GM18520 (cell line): ENCODE results near the gene CSN2.
"Not testable (repeated sequence)": the region's sequence is repeated elsewhere in the genome, so short reads cannot be mapped to it uniquely, and the experiment has no call there.

Experiments used
- ATAC-seq: cut with Tn5 transposase; IDR thresholded peaks from one replicate; pipeline ENCODE4 v1.9.1; 2021; ENCODE audit not compliant: unreplicated experiment

Gene CSN2, protein sequence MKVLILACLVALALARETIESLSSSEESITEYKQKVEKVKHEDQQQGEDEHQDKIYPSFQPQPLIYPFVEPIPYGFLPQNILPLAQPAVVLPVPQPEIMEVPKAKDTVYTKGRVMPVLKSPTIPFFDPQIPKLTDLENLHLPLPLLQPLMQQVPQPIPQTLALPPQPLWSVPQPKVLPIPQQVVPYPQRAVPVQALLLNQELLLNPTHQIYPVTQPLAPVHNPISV

DNA sequence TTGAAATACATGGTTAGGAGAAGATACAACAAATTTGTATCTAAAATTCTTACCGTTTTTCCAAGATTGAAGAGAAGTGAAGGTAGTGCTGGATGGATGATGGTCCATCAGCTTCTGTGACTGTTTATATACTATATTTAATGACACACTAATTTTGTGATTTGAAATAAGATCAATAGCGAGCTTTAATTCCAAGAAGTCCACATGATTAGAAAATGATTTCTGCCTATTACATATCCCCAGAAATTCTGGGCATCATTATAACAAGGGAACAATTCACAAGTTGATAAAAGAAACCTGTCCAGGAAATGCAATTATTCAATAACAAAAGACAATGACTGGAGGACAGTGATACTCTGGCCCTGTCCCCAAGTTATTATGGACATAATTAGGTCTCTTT, at the start of gene CSN2:
CSN2 (minus strand) TSS at position 101 of the 400 bp plus-strand sequence. CDS start 4,733 bp downstream, outside the sequence.
- no peak for ATAC-seq

DNA sequence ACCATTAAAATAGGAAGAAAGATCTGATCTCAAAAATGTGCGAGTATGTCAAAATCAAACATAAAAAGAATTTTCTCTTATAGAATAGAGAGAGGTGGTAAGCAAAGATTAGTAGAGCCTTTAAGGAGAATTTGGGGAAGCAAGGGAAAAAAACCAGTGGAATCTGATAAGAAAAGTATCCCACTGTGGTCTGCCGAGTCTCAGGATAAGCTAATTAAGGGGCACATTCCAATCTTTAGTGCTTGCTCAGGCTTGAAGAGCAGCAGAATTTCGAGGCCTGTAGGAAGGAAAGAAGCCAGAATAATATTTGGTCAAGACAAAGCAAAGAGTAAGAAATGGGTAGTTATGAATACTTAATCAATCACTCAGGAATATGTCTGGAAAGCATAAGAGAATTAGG, 43.2 kb upstream of the CSN2 start:
- ATAC-seq = no peak

DNA sequence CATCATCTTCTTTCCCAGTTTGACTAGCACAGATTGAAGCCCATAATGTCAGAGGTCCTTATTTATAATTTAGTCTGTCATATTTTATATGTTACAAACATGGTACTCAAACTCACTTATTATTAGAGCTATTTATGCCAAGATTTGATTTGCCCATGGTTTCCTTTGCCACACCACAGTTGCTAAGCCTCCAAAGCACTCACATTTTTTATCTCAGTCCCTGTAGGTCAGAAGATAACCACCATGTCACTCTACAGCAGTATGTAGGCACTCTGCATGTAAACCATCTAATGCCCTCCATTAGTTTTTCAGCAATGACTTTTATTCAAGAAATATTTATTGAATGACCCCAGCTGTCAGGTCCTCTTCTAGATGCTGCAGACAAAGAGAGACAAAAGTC, 37.0 kb upstream of the CSN2 start:
- no peak for ATAC-seq

DNA sequence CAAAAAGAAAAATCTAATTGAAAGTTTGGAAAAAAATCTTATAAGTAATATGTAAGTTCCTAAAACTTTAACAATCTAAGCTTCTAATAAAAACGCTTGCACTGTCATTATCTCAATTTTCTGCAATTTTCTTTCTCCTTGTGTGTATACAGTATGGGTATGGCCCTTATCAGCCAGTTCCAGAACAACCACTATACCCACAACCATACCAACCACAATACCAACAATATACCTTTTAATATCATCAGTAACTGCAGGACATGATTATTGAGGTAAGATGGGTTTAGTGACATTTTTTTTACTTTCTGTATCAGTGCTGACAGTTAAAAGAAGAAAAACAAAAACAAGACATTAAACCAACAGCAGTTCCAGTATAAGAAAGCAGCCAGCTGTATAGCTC, 35.2 kb upstream of the CSN2 start:
- ATAC-seq = no peak

DNA sequence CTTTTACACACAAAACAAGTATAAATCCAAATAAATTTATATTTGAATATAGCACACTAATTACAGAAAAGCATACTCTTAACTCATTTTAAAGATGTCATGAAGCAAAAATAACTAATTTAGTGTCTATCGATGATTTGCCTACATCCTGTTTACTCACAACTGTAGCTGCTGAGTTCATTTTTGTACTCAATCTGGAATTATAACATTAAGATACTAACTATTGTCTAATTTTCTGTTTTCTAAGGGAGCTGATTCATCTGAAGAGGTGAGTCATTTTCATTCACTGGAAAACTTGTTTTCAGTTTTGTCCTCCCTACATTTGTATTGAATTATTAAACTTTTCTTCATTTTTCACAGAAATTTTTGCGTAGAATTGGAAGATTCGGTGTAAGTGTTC, 33.9 kb upstream of the CSN2 start:
- peak; percentile 56 for ATAC-seq

DNA sequence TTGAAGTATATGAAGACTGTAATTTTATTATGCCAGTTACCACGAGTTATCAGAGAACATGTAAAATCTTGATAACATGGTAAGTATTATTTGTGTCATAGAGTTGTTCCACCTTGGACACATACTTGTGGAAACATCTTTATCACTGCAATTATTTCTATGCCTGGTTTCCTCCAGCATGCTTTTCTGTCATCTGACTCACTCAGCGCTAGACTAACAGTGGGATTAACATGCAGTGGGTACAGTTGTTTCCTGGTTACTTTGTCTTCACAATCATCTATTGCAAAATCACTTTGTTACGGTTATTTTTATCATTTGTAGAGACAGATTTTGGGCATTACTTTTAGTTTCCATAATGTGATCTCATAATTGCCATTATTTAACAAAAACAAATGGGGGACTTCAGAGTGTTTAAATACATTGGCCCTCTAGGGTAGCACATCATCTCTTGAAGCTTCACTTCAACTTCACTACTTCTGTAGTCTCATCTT, 30.0 kb upstream of the CSN2 start, which contains the start of gene STATH:
STATH (plus strand) TSS at position 441 of the 491 bp plus-strand sequence. CDS start 2,472 bp downstream, outside the sequence.
- no peak for ATAC-seq

DNA sequence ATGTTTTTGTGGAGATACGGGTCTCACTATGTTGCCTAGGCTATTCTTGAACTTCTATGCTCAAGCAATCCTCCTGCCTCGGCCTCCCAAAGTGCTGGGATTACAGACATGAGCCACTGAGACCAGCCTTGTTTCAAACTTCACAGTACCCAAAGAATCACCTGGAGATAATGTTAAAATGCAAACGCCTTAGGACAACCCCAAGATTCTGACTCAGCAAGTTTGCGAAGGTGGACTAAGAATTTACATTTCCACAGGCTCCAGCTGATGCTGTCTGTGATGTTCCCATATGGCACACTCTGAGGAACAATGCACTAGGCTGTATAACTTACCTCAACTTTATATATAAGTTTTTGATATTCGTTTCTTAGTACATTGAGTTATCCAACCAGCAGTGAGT, 29.3 kb upstream of the CSN2 start:
- ATAC-seq = no peak

DNA sequence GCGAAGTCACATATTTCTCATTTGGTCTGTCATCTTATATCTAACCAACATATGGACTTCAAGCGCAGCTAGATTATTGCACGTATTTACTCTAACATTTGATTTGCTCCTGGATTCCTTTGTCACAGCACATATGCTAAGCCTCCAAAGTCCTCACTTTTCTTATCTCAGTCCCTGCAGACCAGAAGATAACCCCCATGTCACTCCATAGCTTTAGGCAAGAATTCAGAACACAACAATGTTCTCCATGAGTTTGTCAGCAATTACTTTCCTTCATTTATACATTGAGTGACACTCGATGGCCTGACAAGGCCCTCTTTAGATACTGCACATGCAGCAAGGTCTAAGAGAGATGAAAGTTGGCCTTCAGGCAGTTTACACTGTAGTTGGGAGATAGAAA, 25.5 kb upstream of the CSN2 start:
- no peak for ATAC-seq

DNA sequence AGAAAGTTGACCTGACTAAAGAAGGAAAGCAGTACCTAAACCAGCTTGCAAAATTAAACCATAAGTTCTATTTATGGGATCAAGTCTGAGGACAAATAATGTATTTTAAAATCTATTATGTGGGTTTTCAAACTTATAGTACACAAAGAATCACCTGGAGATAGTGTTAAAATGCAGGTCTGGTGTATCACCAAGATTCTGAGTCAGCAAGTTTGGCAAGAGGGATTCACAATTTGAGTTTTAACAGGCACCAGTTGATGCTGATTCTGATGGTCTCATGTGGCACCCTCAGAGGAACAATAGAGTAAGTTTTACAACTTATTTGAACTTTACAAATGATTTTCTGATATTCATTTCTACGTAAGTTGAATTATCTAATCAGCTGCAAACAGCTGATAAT, 21.1 kb upstream of the CSN2 start:
- no peak for ATAC-seq

DNA sequence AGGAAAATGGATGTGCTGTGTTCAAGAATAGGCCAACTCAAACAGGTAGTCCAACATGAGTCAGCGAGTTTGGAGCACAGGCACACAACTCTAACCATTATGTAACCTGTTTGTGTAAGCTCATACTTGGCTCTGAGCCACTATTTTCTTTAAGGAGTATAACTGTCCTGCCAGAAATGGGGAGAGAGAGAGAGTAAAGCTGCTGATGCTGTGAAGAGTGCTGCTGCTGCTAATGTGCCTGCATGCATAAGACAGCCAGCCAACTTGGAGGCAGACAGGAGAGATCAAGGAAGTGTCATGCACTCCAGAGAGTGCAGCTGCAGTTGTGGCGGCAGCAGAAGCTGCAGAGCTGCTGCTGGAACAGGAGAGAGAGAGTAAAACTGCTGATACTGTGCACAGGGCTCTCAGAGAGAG, 18.5 kb upstream of the CSN2 start:
- ATAC-seq = no peak

DNA sequence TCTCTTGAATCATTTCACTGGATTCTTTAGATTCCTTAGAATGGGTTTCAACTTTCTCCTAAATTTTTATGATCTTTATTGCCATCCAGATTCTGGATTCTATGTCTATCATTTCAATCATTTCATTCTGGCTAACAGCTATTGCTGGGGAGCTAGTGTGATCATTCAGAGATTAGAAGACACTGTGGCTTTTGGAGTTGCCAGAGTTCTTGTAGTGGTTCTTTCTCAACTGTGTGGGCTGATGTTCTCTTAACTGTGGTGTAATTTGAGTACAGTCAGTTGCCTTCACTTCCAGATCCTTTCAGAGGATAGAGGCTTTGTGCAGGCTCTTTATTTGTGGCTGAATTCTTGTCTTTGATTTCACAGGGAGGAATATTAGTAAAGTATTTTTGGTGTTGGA, 12.1 kb upstream of the CSN2 start:
- no peak for ATAC-seq

DNA sequence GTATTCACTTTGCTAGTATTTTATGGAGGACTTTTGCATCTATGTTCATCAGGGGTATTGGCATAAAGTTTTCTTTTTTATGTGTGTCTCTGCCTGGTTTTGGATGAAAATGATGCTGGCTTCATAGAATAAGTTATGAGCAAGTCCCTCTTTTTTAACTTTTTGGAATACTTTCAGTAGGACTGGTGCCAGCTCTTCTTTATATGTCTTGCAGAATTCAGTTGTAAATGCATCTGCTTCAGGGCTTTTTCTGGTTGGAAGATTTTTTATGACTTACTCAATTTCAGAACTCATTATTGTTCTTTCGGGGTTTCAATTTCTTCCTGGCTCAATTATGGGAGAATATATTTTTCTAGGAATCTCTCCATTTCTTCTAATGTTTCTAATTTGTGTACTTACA, 9.1 kb upstream of the CSN2 start:
- ATAC-seq = no peak

DNA sequence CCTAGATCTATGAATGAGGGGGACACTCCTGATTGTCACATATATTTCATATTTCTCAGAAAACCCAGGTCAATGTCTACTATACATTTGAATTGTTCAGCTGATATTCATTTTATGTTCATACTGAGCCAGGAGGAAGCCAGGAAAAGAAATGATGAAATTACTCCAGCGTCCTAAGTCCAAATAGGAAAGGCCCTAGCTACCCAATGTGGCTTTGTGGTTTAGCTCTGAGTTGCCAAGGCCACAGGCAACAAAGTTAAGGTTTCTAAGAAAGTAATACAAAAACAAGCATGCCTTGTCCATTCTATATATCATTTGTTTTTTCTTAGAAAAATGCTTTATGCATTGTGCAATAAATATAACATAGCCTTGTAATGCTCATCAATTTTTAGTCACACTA, 4.5 kb upstream of the CSN2 start:
- no peak for ATAC-seq

DNA sequence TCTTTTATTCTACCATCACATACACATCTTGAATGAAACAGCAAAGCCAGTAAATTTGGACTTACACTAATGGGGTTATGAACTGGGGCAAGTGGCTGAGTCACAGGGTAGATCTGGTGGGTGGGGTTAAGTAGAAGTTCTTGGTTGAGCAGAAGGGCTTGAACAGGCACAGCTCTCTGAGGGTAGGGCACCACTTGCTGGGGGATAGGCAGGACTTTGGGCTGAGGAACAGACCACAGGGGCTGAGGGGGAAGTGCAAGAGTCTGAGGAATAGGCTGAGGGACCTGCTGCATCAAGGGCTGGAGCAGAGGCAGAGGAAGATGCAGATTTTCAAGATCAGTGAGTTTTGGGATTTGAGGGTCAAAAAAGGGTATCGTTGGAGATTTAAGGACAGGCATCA, 8.3 kb downstream of the CSN2 start:
- no peak for ATAC-seq

DNA sequence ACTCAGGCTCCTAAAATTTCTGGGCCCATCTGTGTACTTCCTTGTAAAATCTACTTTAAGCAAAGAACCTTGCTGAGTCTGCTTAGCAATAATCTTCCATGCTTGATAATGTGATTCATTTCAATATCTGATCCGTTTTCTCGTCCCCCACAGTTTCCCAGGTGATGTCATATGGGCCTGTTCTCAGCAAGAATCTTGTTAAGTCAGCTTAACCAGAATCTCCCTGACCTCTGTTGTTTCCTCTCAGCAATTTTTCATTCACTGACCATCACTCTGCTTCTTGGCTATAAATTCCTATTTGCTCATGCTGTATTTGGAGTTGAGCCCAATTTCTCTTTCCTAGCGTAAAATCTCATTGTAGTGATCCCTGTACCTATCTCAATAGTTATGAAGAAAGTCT, 13.9 kb downstream of the CSN2 start:
- no peak for ATAC-seq

DNA sequence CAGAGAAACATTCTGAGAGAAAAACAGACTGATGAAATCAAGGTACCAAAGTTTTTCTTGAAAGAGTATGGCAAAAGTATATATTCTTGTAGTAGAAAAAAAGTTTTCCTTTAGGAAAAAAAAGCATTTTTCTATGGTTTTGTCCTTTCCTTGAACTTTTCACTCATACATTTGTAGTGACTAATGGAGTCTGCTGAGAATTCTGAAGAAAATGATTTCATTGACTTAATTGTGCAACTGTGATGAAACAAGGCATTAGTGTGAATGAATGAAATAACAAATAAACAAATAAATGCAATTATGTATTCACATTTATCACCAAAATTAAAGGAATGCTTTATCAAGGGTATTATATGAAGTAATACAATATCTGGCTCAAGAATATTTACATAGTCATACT, 29.0 kb downstream of the CSN2 start:
- no peak for ATAC-seq

DNA sequence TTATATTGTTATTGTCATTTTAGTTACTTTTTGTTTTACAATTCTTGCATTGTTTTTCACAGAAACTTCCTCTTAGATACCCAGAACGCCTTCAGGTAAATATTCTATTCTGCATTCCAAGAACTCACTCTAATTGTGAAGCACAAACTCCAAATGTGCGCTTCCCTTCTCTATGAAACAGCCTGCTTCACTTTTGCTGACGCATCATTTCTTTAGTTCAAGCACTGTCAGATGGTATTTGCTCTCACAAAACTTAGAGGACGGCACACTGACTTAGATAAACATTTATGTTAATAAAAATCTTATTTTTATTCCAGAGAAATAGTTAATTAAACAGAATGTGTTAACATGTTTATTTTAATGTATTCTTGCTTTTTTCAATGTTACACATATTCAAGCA, 31.4 kb downstream of the CSN2 start:
- no peak for ATAC-seq

DNA sequence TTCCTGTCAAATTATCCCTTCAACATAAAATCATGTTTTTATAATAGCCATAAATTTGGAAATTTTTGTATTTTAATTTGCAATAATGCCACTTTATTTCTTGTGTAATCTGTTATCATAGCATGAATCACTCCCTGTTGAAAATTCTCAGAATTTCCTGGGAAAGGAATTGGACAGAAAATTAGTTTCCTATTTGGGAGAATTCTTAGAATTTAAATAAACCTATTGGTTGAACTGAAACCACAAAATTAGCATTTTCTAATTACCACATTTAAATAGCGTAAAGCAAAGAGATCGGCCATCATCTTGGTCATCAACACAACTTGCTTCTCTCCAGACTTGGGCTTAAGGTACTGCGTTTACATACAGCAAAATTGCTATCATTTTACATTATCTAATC, 34.8 kb downstream of the CSN2 start, which contains the start of gene CSN1S1:
CSN1S1 (plus strand) TSS at position 301 of the 400 bp plus-strand sequence. CDS start 1,488 bp downstream, outside the sequence.
- no peak for ATAC-seq

DNA sequence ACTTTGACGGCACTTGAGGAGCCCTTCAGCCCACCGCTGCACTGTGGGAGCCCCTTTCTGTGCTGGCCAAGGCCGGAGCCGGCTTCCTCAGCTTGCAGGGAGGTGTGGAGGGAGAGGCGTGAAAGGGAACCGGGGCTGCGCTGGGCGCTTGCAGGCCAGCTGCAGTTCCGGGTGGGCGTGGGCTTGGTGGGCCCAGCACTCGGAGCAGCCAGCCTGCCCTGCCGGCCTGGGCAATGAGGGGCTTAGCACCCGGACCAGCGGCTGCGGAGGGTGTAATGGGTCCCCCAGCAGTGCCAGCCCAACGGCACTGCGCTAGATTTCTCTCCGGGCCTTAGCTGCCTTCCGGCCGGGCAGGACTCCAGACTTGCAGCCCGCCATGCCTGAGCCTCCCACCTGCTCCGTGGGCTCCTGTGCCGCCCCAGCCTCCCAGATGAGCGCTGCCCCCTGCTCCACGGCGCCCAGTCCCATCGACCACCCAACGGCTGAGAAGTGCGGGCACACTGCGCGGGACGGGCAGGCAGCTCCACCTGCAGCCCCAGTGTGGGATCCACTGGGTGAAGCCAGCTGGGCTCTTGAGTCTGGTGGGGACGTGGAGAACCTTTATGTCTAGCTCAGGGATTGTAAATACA, 41.6 kb downstream of the CSN2 start:
- not testable (repeated sequence) for ATAC-seq

DNA sequence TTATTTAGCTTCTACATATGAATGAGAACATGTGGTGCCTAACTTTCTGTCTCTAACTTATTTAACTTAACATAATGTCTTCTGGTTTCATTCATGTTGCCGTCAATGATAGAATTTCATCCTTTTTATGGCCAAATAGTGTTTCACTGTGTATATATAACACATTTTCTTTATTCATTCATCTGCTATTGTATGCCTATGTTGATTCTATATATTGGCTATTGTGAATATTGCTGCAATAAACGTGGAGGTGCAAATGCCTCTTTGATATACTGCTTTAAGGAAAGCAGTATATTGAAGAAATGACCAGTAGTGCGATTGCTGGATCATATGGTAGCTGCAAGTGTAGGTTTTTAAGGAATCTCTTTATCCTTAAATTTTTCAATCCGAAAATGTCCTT, 44.7 kb downstream of the CSN2 start:
- ATAC-seq = no peak

DNA sequence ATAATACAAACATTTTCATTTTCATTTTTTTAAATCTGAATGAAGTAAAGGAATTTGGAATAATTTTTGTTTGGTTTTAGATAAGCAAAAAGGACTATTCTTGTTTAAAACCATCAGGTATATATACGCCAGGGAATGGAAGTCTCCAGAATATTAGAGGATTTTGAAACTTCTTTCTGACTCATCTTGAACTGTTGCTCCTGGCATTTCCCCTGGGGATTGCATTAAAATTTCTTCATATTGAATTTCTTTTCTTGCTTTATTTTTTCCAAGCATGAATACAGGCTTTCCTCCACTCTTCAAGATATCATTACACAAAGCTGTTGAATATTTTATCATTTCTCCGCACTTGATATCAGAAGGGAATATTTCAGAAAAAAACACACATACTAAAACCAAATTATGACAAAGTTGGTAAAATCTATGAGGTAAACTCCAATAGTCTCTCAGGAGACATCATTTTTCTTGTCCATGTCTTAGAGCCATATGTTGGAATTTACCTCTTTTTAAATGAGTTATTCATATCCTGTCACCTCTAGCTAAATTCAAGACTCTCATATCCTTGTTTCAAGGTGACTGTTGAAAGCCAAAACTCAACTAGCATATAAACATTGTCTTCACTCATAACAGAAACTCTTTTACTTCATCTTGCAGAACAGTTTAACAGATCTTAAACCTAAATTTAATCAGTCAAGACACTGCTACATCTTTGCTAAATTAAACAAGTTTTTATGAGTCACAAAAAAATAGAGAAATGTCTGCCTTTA, 55.3 kb downstream of the CSN2 start:
- peak; percentile 62 for ATAC-seq

DNA sequence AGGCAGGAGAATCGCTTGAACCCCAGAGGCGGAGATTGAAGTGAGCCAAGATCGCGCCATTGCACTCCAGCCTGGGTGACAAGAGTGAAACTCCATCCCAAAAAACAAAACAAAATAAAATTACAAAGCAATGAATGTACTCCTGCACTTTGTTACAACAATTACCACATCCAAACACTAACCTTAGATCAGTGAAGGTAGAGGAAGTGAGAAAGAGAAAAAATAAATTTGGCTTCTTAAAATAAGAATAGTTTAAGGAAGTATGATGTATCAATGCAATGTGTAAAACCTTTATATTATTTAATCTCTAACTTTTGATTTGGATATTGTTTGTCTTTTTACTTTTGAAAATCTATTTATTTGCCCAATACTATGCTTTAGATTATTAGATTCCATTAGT, 56.3 kb downstream of the CSN2 start:
- no peak for ATAC-seq
